Ureter (tissue), 1 donor: ENCODE results near the gene PPP1R8. TPM values are rescaled to one million over a fixed set of nuclear protein-coding genes. Genes with fewer than 3 reads are reported as not detected.

Experiments used
- DNase-seq: peaks from one replicate; pipeline ENCODE4 v3.0.0-alpha.2; 2020; ENCODE audit warnings: low spot score
- total RNA-seq: library from RNA; stranded (reverse); gene quantifications from one replicate; pipeline ENCODE4 v1.2.4, GENCODE V29; 2023
- donor health status: DM: yes; HTN: yes; CAD: no.

Gene PPP1R8
- total RNA-seq, 1 donor from 2014 or later = 46.2 TPM

GRCh38 chr1:27894521-27894920 lies 63.9 kb downstream of the PPP1R8 start:
- DNase-seq = no peak

Other genes starting within 250 kb of the PPP1R8 start
- 27.3 TPM for gene AHDC1, start 226.6 kb upstream of the PPP1R8 start, total RNA-seq
- gene FGR, start 195.6 kb upstream of the PPP1R8 start, total RNA-seq = 17.2 TPM
- gene IFI6, start 158.6 kb upstream of the PPP1R8 start, total RNA-seq = 14.3 TPM
- 17.5 TPM for gene FAM76A, start 104.8 kb upstream of the PPP1R8 start, total RNA-seq
- 64.6 TPM for gene STX12, start 57.6 kb upstream of the PPP1R8 start, total RNA-seq
- gene THEMIS2, start 41.8 kb downstream of the PPP1R8 start, total RNA-seq = 10.7 TPM
- gene RPA2, start 83.8 kb downstream of the PPP1R8 start, total RNA-seq = 33.3 TPM
- gene SMPDL3B, start 104.2 kb downstream of the PPP1R8 start, total RNA-seq = 0.83 TPM
- gene XKR8, start 129.2 kb downstream of the PPP1R8 start, total RNA-seq = 4.6 TPM